ACC112 (cell line): ENCODE results near the gene EDNRB.
"Not testable (repeated sequence)": the region's sequence is repeated elsewhere in the genome, so short reads cannot be mapped to it uniquely, and the experiment has no call there.

Experiments used
- H2AFZ ChIP-seq: fragments of 200-600 bp; sonication (generic); one replicate; pipeline ENCODE4 v1.6.0; 2017; ENCODE audit warnings: antibody characterized with exemption, low read length; ENCODE audit not compliant: unreplicated experiment
- H3K27ac ChIP-seq: fragments of 200-600 bp; sonication (generic); 2 replicates; pipeline ENCODE4 v1.5.1; 2014; ENCODE audit warnings: low read depth, mild to moderate bottlenecking, antibody characterized with exemption, low read length, moderate library complexity
- H3K27me3 ChIP-seq: fragments of 200-600 bp; sonication (generic); 2 replicates; pipeline ENCODE4 v1.6.1; 2014; ENCODE audit warnings: mild to moderate bottlenecking, antibody characterized with exemption, low read length, moderate library complexity, mixed read lengths; ENCODE audit not compliant: insufficient read depth
- H3K36me3 ChIP-seq: fragments of 200-600 bp; sonication (generic); 2 replicates; pipeline ENCODE4 v1.6.1; 2016; ENCODE audit warnings: mild to moderate bottlenecking, antibody characterized with exemption, low read length, moderate library complexity, mixed read lengths; ENCODE audit not compliant: insufficient read depth
- H3K4me1 ChIP-seq: fragments of 200-600 bp; sonication (generic); one replicate; pipeline ENCODE4 v1.6.1; 2016; ENCODE audit warnings: low read length, mixed read lengths; ENCODE audit not compliant: insufficient read depth, unreplicated experiment, control insufficient read depth
- H3K4me3 ChIP-seq: fragments of 200-600 bp; sonication (generic); 2 replicates; pipeline ENCODE4 v1.5.1; 2014; ENCODE audit warnings: mild to moderate bottlenecking, low read depth, low read length
- H3K79me2 ChIP-seq: fragments of 200-600 bp; sonication (generic); one replicate; pipeline ENCODE4 v1.6.0; 2016; ENCODE audit warnings: low read length; ENCODE audit not compliant: control insufficient read depth, unreplicated experiment, insufficient read depth

EDNRB gene

DNA sequence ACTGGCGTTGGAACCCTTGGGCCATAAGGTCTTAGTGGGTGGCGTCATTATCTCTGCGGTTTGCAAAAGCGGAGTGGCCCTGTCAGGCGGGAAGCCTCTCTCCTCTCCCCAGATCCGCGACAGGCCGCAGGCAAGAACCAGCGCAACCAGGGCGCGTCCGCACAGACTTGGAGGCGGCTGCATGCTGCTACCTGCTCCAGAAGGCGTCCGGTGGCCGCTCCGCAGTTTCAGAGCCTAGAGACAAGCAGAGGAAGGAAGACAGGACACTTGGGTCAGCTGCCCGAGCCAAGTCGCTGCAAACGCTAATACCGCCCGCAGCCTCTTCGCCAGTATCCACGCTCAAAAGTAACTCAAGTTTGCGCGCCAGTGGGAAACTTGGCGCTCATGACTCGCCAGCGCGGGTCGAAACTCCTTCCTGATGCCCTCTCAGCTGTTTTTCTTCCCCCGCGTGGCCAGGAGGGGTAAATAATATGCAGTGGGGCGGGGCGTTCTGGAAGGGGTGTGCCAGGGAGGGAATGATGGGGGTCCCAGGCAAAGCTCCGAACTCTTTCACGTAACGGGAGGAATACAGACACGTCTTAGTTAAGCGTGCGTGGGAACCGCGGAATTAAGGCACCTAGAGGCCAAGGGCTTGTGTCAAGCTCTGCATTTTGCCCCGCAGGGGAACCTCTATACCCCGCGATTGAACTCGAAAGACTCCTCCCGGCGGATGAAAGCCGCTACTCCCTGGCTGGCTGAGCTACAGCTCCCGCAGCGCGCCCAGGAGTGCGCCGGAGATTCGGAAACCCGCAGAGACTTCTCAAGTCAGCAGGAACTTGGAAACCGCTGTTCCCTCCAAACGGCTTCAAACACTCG lies at the start of gene EDNRB:
EDNRB (minus strand) TSS at position 441 of the 855 bp plus-strand sequence; CDS start at position 183, 258 bp downstream.
- Histone ChIP-seq H3K4me3 (peak within 1 kb of the TSS; percentile 79), H2AFZ (peak within 1 kb of the TSS; percentile 87)

DNA sequence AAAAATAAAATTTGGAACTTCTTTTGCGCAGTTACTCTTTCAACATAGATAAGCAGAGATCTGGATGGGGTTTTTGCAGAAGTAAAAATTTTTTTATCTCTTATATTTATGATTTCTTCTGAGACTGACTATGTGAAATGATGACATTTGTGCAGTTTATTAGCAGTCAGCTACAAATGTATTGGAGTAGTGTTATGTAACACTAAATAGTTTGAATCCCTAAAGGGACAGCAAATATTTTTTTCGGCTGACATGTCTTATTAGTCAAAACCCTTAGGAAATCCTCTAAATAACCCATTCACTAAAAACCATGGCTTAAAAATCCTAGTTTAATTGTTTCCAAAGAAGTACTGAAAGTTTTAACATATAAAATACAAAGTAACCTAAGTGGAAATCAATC lies 48.0 kb upstream of the EDNRB start:
- H3K36me3 ChIP-seq = no peaks in the 10 kb centered on the region
- H2AFZ ChIP-seq = no peak overlapping the region
- H3K27me3 ChIP-seq = no peaks in the 10 kb centered on the region
- H3K4me3 ChIP-seq = no peak overlapping the region
- H3K4me1 ChIP-seq = no peaks in the 10 kb centered on the region
- no peak overlapping the region for H3K27ac ChIP-seq
- no peaks in the 10 kb centered on the region for H3K79me2 ChIP-seq

More for the DNA sequence above, at the start of gene EDNRB:
- Histone ChIP-seq H3K36me3 (no peaks in the 10 kb centered on the region), H3K27ac (no peak within 1 kb of the TSS), H3K27me3 (peaks cover 29% of the 10 kb centered on the region; the same call in 1 of the 2 replicates), H3K4me1 (no peaks in the 10 kb centered on the region), H3K79me2 (no peaks in the 10 kb centered on the region)

DNA sequence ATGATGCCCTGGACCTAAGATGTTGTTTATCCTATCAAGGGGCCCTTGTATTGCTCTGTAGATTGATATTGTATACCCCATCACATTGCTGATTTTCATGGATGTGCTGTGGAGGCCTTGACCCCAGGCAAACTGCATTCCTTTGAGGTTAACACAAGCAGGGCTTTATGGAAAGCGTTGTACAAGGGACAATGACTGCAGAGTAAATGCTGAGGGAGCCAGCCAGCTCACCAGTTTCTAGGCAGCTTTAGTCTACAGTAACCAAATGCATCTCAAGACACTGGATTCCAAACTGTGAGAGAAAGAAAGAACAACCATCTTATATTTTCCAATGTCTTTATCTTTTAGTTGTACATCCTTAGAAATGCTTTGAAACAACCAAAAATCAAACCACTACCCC lies 34.1 kb upstream of the EDNRB start:
- Histone ChIP-seq H3K4me3 (no peak overlapping the region), H3K27ac (no peak overlapping the region), H3K27me3 (peaks cover 5% of the 10 kb centered on the region; the same call in 1 of the 2 replicates), H2AFZ (no peak overlapping the region), H3K36me3 (no peaks in the 10 kb centered on the region), H3K4me1 (no peaks in the 10 kb centered on the region), H3K79me2 (no peaks in the 10 kb centered on the region)

DNA sequence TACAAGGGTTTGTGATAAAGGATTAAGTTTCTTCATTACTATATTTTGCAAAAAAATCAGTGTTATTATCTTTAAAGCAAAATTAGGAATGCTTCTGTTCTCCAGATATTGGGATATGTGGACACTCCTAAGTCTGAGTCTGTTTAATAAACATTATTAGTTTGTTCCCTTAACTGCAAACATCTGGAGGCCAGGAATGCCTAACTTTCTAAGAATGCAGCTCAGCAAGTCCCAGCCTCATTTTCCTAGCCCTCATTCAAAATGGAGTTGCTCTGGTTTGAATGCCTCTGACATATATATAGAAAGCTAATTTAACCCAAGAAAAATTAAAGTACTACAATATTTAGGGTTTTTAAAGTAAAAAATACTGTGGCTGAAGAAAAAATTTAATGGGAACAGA lies 33.6 kb upstream of the EDNRB start:
- Histone ChIP-seq H3K4me3 (no peak overlapping the region), H3K4me1 (no peaks in the 10 kb centered on the region), H3K27me3 (peaks cover 5% of the 10 kb centered on the region; the same call in 1 of the 2 replicates), H3K27ac (no peak overlapping the region), H3K36me3 (no peaks in the 10 kb centered on the region), H2AFZ (no peak overlapping the region), H3K79me2 (no peaks in the 10 kb centered on the region)

DNA sequence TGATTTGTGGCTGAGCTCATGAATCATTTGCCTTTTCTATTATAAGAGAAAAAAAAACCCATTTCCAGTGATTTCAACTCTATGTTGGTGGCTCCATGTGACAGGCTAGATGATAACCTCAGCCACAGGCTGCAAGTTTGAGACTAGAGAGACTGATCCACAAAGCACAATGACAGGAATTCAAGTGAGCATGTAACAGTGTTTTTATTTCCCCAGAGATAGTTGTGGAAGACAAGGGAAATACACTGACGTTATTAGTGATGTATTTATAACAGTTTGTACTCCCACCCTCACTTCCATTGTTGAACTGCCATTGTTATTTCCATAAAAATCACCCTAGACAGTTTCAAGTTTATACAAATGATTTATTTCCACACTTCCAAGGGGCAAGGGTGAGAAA lies 27.9 kb upstream of the EDNRB start:
- H3K4me3 ChIP-seq = no peak overlapping the region

DNA sequence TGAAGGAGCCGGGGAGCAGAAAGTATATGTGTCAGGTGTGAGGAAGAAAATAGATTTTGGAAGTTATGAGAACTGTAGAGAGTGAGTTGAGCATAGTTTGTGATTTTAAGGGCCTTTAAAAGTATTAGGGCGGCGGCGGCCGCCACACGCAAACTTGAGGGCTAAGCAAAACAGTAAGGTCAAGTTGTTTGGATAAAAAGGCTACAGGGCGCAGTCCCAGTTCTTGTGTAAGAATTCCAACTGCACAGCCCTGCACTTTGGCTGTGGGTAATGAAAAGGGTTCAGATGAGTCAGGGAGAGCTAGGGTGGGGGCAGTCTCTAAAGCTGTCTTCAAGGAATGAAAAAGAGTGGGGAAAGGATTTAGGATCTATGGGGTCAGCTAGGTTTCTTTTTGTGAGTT lies 16.4 kb upstream of the EDNRB start:
- not testable (repeated sequence) for H3K4me3 ChIP-seq, H3K36me3 ChIP-seq, H3K4me1 ChIP-seq, H2AFZ ChIP-seq, H3K27ac ChIP-seq, H3K27me3 ChIP-seq, H3K79me2 ChIP-seq

More for the DNA sequence above, 27.9 kb upstream of the EDNRB start:
- Histone ChIP-seq H3K27ac (no peak overlapping the region), H3K79me2 (no peaks in the 10 kb centered on the region), H3K27me3 (peaks cover 9% of the 10 kb centered on the region), H2AFZ (no peak overlapping the region), H3K36me3 (no peaks in the 10 kb centered on the region), H3K4me1 (no peaks in the 10 kb centered on the region)

DNA sequence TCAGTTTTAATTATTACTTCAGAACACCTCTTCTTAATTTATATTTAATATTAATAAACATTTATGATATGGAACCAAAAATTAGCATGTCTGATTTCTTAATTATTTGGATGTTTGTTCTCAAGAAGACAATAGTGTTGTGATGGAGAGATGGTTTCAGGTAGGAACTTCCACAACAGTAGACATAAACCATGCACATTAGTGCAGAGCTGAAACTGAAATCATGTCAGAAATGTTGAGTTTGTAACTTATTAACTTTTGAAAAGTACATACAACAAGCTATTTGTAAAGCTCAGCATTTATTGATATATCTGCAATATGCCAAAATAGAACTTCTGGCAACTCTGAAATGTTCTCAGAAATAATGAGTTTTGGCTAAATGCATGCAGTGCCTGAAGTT lies 11.8 kb upstream of the EDNRB start:
- H3K27ac ChIP-seq = no peak overlapping the region
- H3K79me2 ChIP-seq = no peaks in the 10 kb centered on the region
- H3K36me3 ChIP-seq = no peaks in the 10 kb centered on the region
- no peaks in the 10 kb centered on the region for H3K4me1 ChIP-seq
- H2AFZ ChIP-seq = no peak overlapping the region
- no peaks in the 10 kb centered on the region for H3K27me3 ChIP-seq
- no peak overlapping the region for H3K4me3 ChIP-seq

DNA sequence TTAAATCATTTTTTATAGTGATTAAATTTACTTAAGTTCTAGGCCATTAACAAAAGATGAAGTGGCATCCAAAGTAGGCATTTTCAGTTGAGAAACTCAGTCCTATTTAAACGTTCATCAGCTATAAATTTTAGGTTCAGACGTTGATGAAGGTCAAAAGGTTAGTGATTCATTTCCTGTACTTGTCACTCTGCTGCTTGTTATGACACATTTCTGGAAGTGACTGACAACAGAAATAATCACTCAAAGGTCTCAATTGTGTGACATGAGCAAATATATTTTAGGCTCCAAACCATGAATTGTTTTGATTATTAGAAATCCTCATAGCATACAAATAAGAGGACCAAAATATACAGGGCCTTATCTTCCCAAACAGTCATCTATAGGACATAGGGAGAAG lies 10.3 kb upstream of the EDNRB start:
- Histone ChIP-seq H3K4me1 (no peaks in the 10 kb centered on the region), H3K27ac (no peak overlapping the region), H3K36me3 (no peaks in the 10 kb centered on the region), H3K27me3 (peaks cover 5% of the 10 kb centered on the region; the same call in 1 of the 2 replicates), H3K79me2 (no peaks in the 10 kb centered on the region), H3K4me3 (no peak overlapping the region), H2AFZ (no peak overlapping the region)

DNA sequence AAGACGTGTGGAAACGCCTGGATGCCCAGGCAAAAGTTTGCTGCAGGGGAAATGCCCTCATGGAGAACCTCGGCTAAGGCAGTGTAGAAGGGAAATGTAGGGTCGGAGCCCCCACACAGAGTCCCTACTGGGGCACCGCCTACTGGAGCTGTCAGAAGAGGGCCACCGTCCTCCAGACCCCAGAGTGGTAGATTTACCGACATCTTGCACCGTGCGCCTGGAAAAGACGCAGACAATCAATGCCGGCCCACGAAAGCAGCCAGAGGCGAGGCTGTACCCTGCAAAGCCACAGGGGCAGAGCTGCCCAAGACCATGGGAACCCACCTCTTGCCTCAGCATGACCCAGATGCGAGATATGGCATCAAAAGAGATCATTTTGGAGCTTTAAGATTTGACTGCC lies 7.0 kb upstream of the EDNRB start:
- Histone ChIP-seq H3K27me3 (peaks cover 13% of the 10 kb centered on the region; the same call in 1 of the 2 replicates), H3K27ac (no peak overlapping the region), H3K4me1 (no peaks in the 10 kb centered on the region), H3K79me2 (no peaks in the 10 kb centered on the region), H3K36me3 (no peaks in the 10 kb centered on the region), H2AFZ (no peak overlapping the region), H3K4me3 (no peak overlapping the region)

DNA sequence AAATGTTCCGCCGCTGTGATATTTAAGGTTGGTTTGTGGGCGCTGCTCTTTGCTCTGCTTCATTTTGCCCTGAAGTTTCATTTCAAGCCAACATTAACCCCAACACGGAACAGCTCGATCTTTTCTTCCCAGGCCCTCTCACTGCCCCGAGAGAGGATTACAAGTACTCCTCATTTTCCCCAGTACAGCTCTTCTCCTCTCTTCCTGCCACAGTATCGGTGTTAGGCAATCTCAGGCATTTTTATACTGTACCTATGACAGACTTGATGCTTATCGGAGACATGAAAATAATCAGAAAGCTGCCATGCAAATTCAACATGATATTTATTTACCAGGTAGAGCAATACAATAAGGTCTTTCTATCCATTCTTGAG lies 1.3 kb upstream of the EDNRB start:
- peaks cover 35% of the 10 kb centered on the region; the same call in 1 of the 2 replicates for H3K27me3 ChIP-seq
- no peaks in the 10 kb centered on the region for H3K36me3 ChIP-seq
- peak overlapping the region; percentile 79 for H3K4me3 ChIP-seq
- no peak overlapping the region for H3K27ac ChIP-seq
- H2AFZ ChIP-seq = no peak overlapping the region
- no peaks in the 10 kb centered on the region for H3K79me2 ChIP-seq
- H3K4me1 ChIP-seq = no peaks in the 10 kb centered on the region
